Endodermal cell (in vitro differentiated cells): ENCODE data around the gene ROCK2. TPM values are rescaled to one million over a fixed set of nuclear protein-coding genes. Genes with fewer than 3 reads are reported as not detected.

Experiments
- DNase-seq: peaks from one replicate; pipeline ENCODE4 v3.0.0-alpha.2; 2017
- H3K27ac ChIP-seq: 2 replicates; pipeline ENCODE4 v1.5.1; 2013; ENCODE audit warnings: mild to moderate bottlenecking, low read depth, low read length, moderate library complexity
- H3K27me3 ChIP-seq: 2 replicates; pipeline ENCODE4 v1.6.1; 2013; ENCODE audit warnings: mild to moderate bottlenecking, low read length, moderate library complexity; ENCODE audit not compliant: insufficient read depth, control insufficient read depth, poor library complexity, severe bottlenecking
- H3K36me3 ChIP-seq: 2 replicates; pipeline ENCODE4 v1.7.0; 2013; ENCODE audit warnings: mild to moderate bottlenecking, low read length, moderate library complexity; ENCODE audit not compliant: control insufficient read depth, insufficient read depth
- H3K4me1 ChIP-seq: one replicate; pipeline ENCODE4 v1.7.0; 2013; ENCODE audit warnings: low read length; ENCODE audit not compliant: control insufficient read depth, insufficient read depth
- H3K4me3 ChIP-seq: 2 replicates; pipeline ENCODE4 v1.5.1; 2013; ENCODE audit warnings: mild to moderate bottlenecking, low read length, moderate library complexity
- H3K9ac ChIP-seq: 2 replicates; pipeline ENCODE4 v1.6.1; 2013; ENCODE audit warnings: mild to moderate bottlenecking, low read length, moderate library complexity; ENCODE audit not compliant: poor library complexity, severe bottlenecking; ENCODE audit errors: extremely low read depth
- H3K9me3 ChIP-seq: 2 replicates; pipeline ENCODE4 v1.6.1; 2013; ENCODE audit warnings: mild to moderate bottlenecking, low read length, moderate library complexity; ENCODE audit not compliant: control insufficient read depth
- H3K27ac Mint-ChIP-seq: 2 replicates; pipeline ENCODE4 v1.8.0; 2020; ENCODE audit warnings: mixed read lengths
- H3K27me3 Mint-ChIP-seq: 2 replicates; pipeline ENCODE4 v1.8.0; 2021; ENCODE audit warnings: mild to moderate bottlenecking, mixed read lengths; ENCODE audit not compliant: insufficient read depth
- H3K36me3 Mint-ChIP-seq: 2 replicates; pipeline ENCODE4 v1.8.0; 2020; ENCODE audit warnings: low read depth, mixed read lengths
- H3K4me1 Mint-ChIP-seq: 2 replicates; pipeline ENCODE4 v1.8.0; 2020; ENCODE audit warnings: mixed read lengths
- H3K4me3 Mint-ChIP-seq: 2 replicates; pipeline ENCODE4 v1.8.0; 2020; ENCODE audit warnings: mild to moderate bottlenecking, moderate library complexity, mixed read lengths
- H3K9me3 Mint-ChIP-seq: 2 replicates; pipeline ENCODE4 v1.8.0; 2020; ENCODE audit warnings: mild to moderate bottlenecking, mixed read lengths
- CTCF ChIP-seq: fragments of 200-600 bp; sonication (generic); conservative IDR thresholded peaks from 2 replicates; pipeline ENCODE4 v1.5.0; 2021; ENCODE audit warnings: antibody characterized with exemption, mild to moderate bottlenecking
- WGBS, 2 experiments: methylation state at CpG; one replicate each; pipeline versions ENCODE4 v1.1.5 to v1.1.7; 2013; ENCODE audit warnings: missing lambda C conversion rate in 2 of 2, mixed read lengths in 1 of 2; ENCODE audit not compliant: insufficient coverage in 1 of 2, insufficient read length in 1 of 2; 5-methylcytosine and 5-hydroxymethylcytosine counted together
- total RNA-seq, 2 donors: library from RNA; stranded (reverse); fragmentation: NEBNext Ultra II Directional in 1 of 2; extraction: Animal tissue kit (Norgen Biotek cat#: 25700) in 1 of 2; gene quantifications; 2 replicates in 1 of 2; 3 replicates in 1 of 2; pipeline ENCODE4 v1.2.1, GENCODE V29; 2021

Gene ROCK2
- total RNA-seq, 2 donors from 2014 or later = 27.2 to 32.6 TPM

- H3K9ac ChIP-seq = no peak overlapping the region
- Mint-ChIP-seq H3K27me3 (peaks cover 2% of the 10 kb centered on the region), H3K27ac (no peak overlapping the region), H3K9me3 (no peaks in the 10 kb centered on the region), H3K36me3 (no peaks in the 10 kb centered on the region), H3K4me3 (no peak overlapping the region), H3K4me1 (peaks cover 7% of the 10 kb centered on the region)
- H3K9me3 ChIP-seq = no peaks in the 10 kb centered on the region
- H3K4me1 ChIP-seq = no peaks in the 10 kb centered on the region
- no peaks in the 10 kb centered on the region for H3K27me3 ChIP-seq
- WGBS, 2 experiments = 87 to 93% methylated on average over 8 to 12 of the region's 12 CpGs
- DNase-seq = no peak
- no peaks in the 10 kb centered on the region for H3K36me3 ChIP-seq
- no peak overlapping the region for H3K27ac ChIP-seq
- no peak overlapping the region for H3K4me3 ChIP-seq
- TF ChIP-seq CTCF = no peak
These were observed 33.6 kb upstream of the ROCK2 start for GRCh38 chr2:11377928-11378545.

GRCh38 chr2:11376071-11376470 lies 31.6 kb upstream of the ROCK2 start:
- Histone ChIP-seq H3K36me3 (no peaks in the 10 kb centered on the region), H3K27ac (no peak overlapping the region), H3K27me3 (no peaks in the 10 kb centered on the region), H3K4me1 (no peaks in the 10 kb centered on the region), H3K9me3 (no peaks in the 10 kb centered on the region), H3K9ac (no peak overlapping the region), H3K4me3 (no peak overlapping the region)
- no peak for TF ChIP-seq CTCF
- H3K27ac Mint-ChIP-seq = no peak overlapping the region
- WGBS, 2 experiments = 92 to 94% methylated on average over 6 to 7 of the region's 7 CpGs
- H3K36me3 Mint-ChIP-seq = no peaks in the 10 kb centered on the region
- H3K4me3 Mint-ChIP-seq = no peak overlapping the region
- peaks cover 7% of the 10 kb centered on the region for H3K4me1 Mint-ChIP-seq
- H3K27me3 Mint-ChIP-seq = peaks cover 7% of the 10 kb centered on the region
- no peaks in the 10 kb centered on the region for H3K9me3 Mint-ChIP-seq
- DNase-seq = no peak

- Histone ChIP-seq H3K9me3 (no peaks in the 10 kb centered on the region), H3K9ac (no peak overlapping the region), H3K4me3 (no peak overlapping the region), H3K27me3 (no peaks in the 10 kb centered on the region), H3K36me3 (no peaks in the 10 kb centered on the region), H3K4me1 (no peaks in the 10 kb centered on the region), H3K27ac (no peak overlapping the region)
- H3K36me3 Mint-ChIP-seq = no peaks in the 10 kb centered on the region
- H3K27me3 Mint-ChIP-seq = peaks cover 7% of the 10 kb centered on the region
- peaks cover 7% of the 10 kb centered on the region for H3K4me1 Mint-ChIP-seq
- H3K27ac Mint-ChIP-seq = no peak overlapping the region
- DNase-seq = no peak
- 94 to 95% methylated on average over 7 of the region's 7 CpGs for WGBS, 2 experiments
- TF ChIP-seq CTCF = no peak
- H3K9me3 Mint-ChIP-seq = no peaks in the 10 kb centered on the region
- no peak overlapping the region for H3K4me3 Mint-ChIP-seq
These were observed 31.2 kb upstream of the ROCK2 start for GRCh38 chr2:11375689-11376027.
